GM18505 (cell line): ENCODE data around the gene CPLANE1.
"Not testable (repeated sequence)": the region's sequence is repeated elsewhere in the genome, so short reads cannot be mapped to it uniquely, and the experiment has no call there.

Source experiments
- ATAC-seq: cut with Tn5 transposase; IDR thresholded peaks from one replicate; pipeline ENCODE4 v1.9.1; 2021; ENCODE audit not compliant: unreplicated experiment
- POLR2A ChIP-seq: IDR thresholded peaks from 4 replicates; pipeline ENCODE4 v1.6.1; 2011; ENCODE audit warnings: borderline replicate concordance; ENCODE audit not compliant: insufficient read depth, insufficient read length; ENCODE audit errors: extremely low read depth

The CPLANE1 gene

GRCh38 chr5:37248970-37249814, at the start of gene CPLANE1:
CPLANE1 (minus strand) TSS chr5:37249376; CDS start chr5:37247698, 1,678 bp downstream.
- ATAC-seq = peak; percentile 82
- TF ChIP-seq POLR2A = peak; percentile 75

- ATAC-seq = not testable (repeated sequence)
Observed at GRCh38 chr5:37296313-37296712, 47.1 kb upstream of the CPLANE1 start.

DNA sequence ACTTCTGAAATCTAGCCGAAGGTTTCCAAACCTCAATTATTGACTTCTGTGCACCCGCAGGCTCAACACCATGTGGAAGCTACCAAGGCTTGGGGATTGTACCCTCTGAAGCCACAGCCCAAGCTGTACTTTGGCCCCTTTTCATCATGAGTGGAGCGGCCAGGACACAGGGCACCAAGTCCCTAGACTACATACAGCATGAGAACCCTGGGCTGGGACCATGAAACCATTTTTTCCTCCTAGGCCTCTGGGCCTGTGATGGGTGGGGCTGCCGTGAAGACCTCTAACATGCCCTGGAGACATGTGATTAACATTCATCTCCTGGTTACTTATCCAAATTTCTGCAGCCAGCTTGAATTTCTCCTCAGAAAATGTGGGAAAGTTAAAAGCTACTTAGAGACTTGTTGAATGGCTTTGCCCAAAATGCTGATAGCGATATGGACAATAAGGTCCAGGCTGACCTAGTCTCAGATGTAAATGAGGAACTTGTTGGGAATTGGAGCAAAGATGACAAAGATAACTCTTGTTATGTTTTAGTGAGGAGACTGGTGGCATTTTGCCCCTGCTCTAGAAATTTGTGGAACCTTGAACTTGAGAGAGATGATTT, 34.1 kb upstream of the CPLANE1 start:
- no peak for TF ChIP-seq POLR2A
- no peak for ATAC-seq

- no peak for ATAC-seq
- no peak for TF ChIP-seq POLR2A
Observed at GRCh38 chr5:37275511-37275910, 26.3 kb upstream of the CPLANE1 start.

- ATAC-seq = no peak
- no peak for TF ChIP-seq POLR2A
Observed at GRCh38 chr5:37272511-37272910, 23.3 kb upstream of the CPLANE1 start.

DNA sequence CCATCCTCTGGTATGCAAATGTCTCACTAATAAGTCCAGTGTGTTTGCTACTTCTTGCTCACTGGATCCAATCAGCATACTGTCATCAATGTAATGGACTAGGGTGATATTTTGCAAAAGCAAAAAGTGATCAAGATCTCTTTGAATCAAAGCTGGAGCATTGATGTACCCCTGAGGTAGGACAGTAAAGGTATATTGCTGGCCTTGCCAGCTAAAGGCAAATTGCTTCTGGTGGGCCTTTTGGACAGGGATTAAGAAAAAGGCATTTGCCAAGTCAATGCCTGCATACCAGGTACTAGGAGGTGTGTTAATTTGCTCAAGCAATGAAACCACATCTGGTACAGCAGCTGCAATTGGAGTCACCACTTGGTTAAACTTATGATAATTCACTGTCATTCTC, 18.9 kb upstream of the CPLANE1 start:
- ATAC-seq = not testable (repeated sequence)

- no peak for TF ChIP-seq POLR2A
- ATAC-seq = no peak
Observed at GRCh38 chr5:37255774-37256358, 6.7 kb upstream of the CPLANE1 start.

DNA sequence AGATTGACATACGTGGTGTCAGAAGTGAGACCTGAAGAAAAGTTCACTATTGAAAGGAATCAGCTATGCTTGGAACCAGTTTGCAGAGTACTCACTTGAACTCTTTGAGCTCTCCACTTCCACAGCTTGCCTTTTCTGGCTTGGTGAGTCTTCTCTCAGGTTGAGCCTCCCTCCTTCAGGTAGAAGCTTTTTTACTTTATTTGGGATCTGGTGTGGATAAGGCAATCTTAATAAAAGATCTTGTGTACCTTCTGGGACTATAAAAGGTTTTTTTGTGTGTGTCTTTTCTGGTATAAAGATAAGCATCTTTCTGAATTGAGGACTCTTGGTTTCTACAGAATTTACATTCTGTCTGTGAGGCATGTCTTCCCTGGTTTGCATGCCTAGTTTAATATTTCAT, 5.4 kb upstream of the CPLANE1 start:
- no peak for TF ChIP-seq POLR2A
- no peak for ATAC-seq

GRCh38 chr5:37251665-37252064, 2.5 kb upstream of the CPLANE1 start:
- TF ChIP-seq POLR2A = no peak
- no peak for ATAC-seq

- ATAC-seq = no peak
- no peak for TF ChIP-seq POLR2A
Observed at GRCh38 chr5:37249815-37250164, 614 bp upstream of the CPLANE1 start.

DNA sequence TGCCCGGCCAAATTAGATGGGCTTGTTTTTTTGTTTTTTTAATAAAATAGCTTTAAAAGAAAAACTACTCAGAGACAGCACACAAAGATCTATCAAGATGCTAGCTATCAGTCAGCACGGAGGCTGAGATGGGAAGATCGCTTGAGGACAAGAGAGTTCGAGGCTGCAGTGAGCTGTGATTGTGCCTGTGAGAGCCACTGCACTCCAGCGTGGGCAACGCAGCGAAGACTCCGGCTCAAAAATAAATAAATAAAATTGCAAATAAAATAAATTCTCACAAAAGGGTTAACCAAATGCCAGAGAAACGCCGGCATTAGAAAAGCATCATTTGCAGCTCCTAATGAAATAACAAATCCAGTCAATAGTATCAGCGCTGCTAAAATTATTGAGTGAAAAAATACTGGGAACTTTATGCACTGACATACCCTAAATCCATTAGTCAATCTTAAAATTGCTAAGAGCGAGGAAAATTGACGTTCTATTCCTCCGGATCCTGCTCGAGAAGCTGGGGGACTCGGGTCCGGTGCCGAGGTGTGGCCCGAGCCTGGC, 681 bp downstream of the CPLANE1 start:
- no peak for ATAC-seq
- TF ChIP-seq POLR2A = no peak

GRCh38 chr5:37247496-37247895, 1.7 kb downstream of the CPLANE1 start:
- no peak for ATAC-seq
- TF ChIP-seq POLR2A = no peak

DNA sequence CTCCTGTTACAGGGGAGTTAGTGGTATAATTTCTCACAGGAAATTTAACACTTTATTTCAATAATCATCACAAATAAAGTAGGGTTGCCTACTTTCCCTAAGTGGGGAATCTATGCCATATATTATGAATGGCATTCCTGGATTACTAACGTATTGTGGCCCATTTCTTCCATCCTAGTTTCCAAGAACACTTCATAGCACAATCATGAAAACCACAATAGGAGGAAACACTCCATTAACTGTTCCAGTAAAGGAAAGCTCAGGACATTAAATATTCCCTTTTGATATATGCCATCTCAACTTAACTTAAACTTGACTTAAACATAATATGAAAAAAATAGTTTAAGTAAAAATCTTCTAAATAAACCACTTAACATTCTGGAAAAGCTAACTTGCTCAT, 2.1 kb downstream of the CPLANE1 start:
- TF ChIP-seq POLR2A = no peak
- ATAC-seq = no peak

GRCh38 chr5:37234288-37234687, 14.9 kb downstream of the CPLANE1 start:
- ATAC-seq = no peak
- no peak for TF ChIP-seq POLR2A

GRCh38 chr5:37226377-37226776, 22.8 kb downstream of the CPLANE1 start:
- no peak for ATAC-seq
- no peak for TF ChIP-seq POLR2A

DNA sequence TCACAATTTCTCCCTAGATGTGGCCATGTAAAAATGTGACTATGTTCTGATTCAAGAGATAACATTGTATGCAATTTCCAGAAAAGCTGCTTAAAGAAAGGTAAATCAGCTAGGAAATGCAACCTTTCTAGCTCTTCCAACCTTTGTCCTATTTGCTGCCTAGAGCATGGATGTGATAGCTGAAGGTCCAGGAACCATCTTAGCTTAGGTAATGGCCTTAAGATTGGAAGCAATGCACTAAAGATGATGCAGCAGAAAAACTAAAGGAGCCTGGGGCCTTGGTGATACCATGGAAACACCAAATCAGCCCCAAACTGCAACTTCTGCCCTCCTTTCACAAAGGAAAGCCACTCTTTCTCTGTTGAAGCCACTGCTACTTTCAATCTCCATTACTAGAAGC, 27.0 kb downstream of the CPLANE1 start:
- no peak for TF ChIP-seq POLR2A
- no peak for ATAC-seq

DNA sequence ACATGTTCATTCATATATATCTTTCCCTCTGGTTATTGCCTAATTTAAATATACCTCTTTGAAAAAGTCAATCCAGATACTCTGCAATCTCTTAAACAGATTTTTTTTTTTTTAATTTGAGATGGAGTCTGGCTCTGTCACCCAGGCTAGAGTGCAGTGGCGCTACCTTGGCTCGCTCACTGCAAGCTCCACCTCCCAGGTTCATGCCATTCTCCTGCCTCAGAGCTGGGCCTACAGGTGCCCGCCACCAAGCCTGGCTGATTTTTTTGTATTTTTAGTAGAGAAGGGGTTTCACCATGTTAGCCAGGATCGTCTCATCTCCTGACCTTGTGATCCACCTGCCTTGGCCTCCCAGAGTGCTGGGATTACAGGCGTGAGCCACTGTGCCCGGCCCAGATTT, 28.8 kb downstream of the CPLANE1 start:
- not testable (repeated sequence) for ATAC-seq

GRCh38 chr5:37219384-37219783, 29.8 kb downstream of the CPLANE1 start:
- not testable (repeated sequence) for ATAC-seq
